ENCODE data around the gene APOBEC3H.

DNA sequence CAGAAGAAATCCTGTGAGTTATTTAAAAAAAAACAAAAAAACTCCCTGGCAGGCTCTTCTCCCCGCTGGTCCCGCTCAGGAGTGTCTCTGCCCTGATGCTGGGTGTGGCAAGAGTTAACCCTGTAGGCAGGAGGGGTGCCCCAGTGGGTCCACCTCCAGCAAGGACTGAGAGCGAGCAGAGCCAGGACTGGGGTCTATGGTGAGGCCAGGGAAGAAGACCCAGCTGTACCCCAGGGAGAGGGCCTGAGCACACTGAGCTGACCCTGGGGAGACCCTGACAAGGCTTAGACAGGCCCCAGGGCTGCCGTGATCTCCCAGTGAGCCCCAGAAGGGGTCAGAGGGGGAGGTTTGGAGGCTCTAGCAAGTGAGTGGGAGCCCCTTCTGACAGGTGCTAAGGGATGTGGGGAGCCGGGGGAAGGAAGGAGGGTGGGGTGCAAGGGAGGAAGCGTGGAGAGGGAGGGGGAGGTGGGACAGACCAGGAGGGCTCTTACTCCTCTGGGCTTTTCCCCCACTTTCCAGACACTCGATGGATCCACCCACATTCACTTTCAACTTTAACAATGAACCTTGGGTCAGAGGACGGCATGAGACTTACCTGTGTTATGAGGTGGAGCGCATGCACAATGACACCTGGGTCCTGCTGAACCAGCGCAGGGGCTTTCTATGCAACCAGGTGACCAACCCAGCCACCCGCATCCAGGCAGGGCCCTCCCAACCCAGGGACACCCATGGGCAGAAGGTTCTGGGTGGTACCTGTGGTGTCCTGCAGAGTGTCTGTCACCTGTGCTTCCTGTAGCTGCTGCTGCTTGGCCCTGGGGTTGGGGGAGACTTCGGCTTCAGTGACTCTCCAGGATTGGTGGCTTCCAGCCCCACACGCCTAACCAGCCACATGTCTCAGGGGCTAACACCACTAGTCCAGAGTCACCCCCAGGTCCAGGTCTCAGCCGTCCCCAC lies 13.6 kb upstream of the APOBEC3H start:
- TF ChIP-seq CTCF (IDR thresholded peaks at IDR 0.05 in 2 of 3, conservative IDR thresholded peaks at IDR 0.05 in 1 of 3; ENCODE audit: insufficient read depth in 2 of 3, low read depth in 1 of 3, low read length in 3 of 3) (no peak), MYC (IDR thresholded peaks at IDR 0.05; ENCODE audit: low read depth, low read length) (no peak), MYC (CRISPR knock-in tag; IDR thresholded peaks at IDR 0.05; ENCODE audit: borderline replicate concordance, low read depth) (no peak)
- TF ChIP-seq, protein P1, sequence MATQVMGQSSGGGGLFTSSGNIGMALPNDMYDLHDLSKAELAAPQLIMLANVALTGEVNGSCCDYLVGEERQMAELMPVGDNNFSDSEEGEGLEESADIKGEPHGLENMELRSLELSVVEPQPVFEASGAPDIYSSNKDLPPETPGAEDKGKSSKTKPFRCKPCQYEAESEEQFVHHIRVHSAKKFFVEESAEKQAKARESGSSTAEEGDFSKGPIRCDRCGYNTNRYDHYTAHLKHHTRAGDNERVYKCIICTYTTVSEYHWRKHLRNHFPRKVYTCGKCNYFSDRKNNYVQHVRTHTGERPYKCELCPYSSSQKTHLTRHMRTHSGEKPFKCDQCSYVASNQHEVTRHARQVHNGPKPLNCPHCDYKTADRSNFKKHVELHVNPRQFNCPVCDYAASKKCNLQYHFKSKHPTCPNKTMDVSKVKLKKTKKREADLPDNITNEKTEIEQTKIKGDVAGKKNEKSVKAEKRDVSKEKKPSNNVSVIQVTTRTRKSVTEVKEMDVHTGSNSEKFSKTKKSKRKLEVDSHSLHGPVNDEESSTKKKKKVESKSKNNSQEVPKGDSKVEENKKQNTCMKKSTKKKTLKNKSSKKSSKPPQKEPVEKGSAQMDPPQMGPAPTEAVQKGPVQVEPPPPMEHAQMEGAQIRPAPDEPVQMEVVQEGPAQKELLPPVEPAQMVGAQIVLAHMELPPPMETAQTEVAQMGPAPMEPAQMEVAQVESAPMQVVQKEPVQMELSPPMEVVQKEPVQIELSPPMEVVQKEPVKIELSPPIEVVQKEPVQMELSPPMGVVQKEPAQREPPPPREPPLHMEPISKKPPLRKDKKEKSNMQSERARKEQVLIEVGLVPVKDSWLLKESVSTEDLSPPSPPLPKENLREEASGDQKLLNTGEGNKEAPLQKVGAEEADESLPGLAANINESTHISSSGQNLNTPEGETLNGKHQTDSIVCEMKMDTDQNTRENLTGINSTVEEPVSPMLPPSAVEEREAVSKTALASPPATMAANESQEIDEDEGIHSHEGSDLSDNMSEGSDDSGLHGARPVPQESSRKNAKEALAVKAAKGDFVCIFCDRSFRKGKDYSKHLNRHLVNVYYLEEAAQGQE (IDR thresholded peaks at IDR 0.05; ENCODE audit: borderline replicate concordance): no peak
- TF ChIP-seq, protein P1 (CRISPR knock-in tag; IDR thresholded peaks at IDR 0.05; ENCODE audit: low read depth): no peak

All from K562 (cell line).